Ovary (tissue), 9 donors: ENCODE measurements around the gene GALR2. TPM values are rescaled to one million over a fixed set of nuclear protein-coding genes. Genes with fewer than 3 reads are reported as not detected.

Experiments used
- DNase-seq, 5 donors: peaks; one replicate each; pipeline ENCODE4 v3.0.0-alpha.2; 2019 to 2020
- H3K27ac ChIP-seq, 2 donors: fragments of 200-600 bp; one replicate each; pipeline versions ENCODE4 v1.5.1 to v1.8.0; 2019 to 2022
- H3K27me3 ChIP-seq: fragments of 200-600 bp; one replicate; pipeline ENCODE4 v1.8.0; 2022
- H3K36me3 ChIP-seq: fragments of 200-600 bp; sonication (generic); one replicate; pipeline ENCODE4 v1.5.1; 2019
- H3K4me1 ChIP-seq: one replicate; pipeline ENCODE4 v1.8.1; 2013; ENCODE audit warnings: mild to moderate bottlenecking, moderate library complexity; ENCODE audit not compliant: insufficient read depth
- H3K4me3 ChIP-seq: fragments of 200-600 bp; sonication (generic); one replicate; pipeline ENCODE4 v1.5.1; 2017
- H3K9me3 ChIP-seq, 2 donors: fragments of 200-600 bp in 1 of 2; sonication (generic) in 1 of 2; one replicate each; pipeline versions ENCODE4 v1.5.1 to v1.8.1; 2013 to 2019; ENCODE audit warnings: mild to moderate bottlenecking in 1 of 2, moderate library complexity in 1 of 2
- EP300 ChIP-seq: sonication (generic); formaldehyde crosslinking; IDR thresholded peaks from one replicate; pipeline ENCODE4 v1.6.1; 2017; ENCODE audit warnings: antibody characterized with exemption
- POLR2A ChIP-seq: fragments of 450-650 bp; IDR thresholded peaks from one replicate; pipeline ENCODE4 v1.6.1; 2017; ENCODE audit warnings: antibody characterized with exemption, mild to moderate bottlenecking, moderate library complexity
- WGBS, 3 donors: extraction: QIAGEN DNeasy Blood & Tissue Kit in 1 of 3; methylation state at CpG; one replicate each; pipeline versions ENCODE4 v1.1.5 to v1.1.7; 2013 to 2017; 5-methylcytosine and 5-hydroxymethylcytosine counted together
- intact Hi-C, 4 donors: fragments of 100-400 bp; cut with DNase I; formaldehyde crosslinking; loops; one replicate each; pipeline versions ENCODE4 v1.11.0 to v1.15.1; 2022 to 2023
- polyA plus RNA-seq, 2 donors: library from polyadenylated mRNA; stranded (reverse); fragments of 200-250 nt in 1 of 2; fragments of 350-450 nt in 1 of 2; fragmentation: Illumina TruSeq in 1 of 2; extraction: RNeasy Lipid Tissue Mini Kit (QIAGEN cat#74804) in 1 of 2; gene quantifications; one replicate each; pipeline ENCODE4 v1.2.3, GENCODE V29; 2013 to 2014
- total RNA-seq, 7 donors: library from RNA; depleted of rRNA in 2 of 7; stranded (reverse); fragments of >200 nt in 2 of 7; fragmentation: NEBNext Ultra II Directional in 3 of 7; extraction: Animal tissue kit (Norgen Biotek cat#: 25700) in 3 of 7; gene quantifications; one replicate each; pipeline versions ENCODE4 v1.1.0 to v1.2.4, GENCODE V29; 2016 to 2023
- TF ChIP-seq, protein P1 (sequence below), 3 donors: fragments of 450-650 bp in 2 of 3; fragments of 200-600 bp in 1 of 3; IDR thresholded peaks; one replicate each; pipeline versions ENCODE4 v1.5.1 to v1.8.0; 2016 to 2022; ENCODE audit warnings: antibody characterized with exemption in 3 of 3, mild to moderate bottlenecking in 1 of 3
- donor health status: DM: no; HTN: no; CAD: no; lungs with moderate emphysema.
- donor health status: DM: no; HTN: no; CAD: no.
- donor health status: Bipolar disorder and iron deficiency.
- donor health status: DM: yes; HTN: yes; CAD: no.
- donor health status: DM: no; HTN: no; CAD: no.
- donor health status: DM: yes; HTN: yes; CAD: no.

GALR2 gene
- total and polyA plus RNA-seq, 9 donors: 0.34 TPM; not detected in 8

GRCh38 chr17:76111956-76112355 lies 37.4 kb downstream of the GALR2 start:
- DNase-seq: no peak
- WGBS, 3 donors: 87 to 91% (median 90%) methylated on average over 2 of the region's 2 CpGs
- TF ChIP-seq, protein P1, sequence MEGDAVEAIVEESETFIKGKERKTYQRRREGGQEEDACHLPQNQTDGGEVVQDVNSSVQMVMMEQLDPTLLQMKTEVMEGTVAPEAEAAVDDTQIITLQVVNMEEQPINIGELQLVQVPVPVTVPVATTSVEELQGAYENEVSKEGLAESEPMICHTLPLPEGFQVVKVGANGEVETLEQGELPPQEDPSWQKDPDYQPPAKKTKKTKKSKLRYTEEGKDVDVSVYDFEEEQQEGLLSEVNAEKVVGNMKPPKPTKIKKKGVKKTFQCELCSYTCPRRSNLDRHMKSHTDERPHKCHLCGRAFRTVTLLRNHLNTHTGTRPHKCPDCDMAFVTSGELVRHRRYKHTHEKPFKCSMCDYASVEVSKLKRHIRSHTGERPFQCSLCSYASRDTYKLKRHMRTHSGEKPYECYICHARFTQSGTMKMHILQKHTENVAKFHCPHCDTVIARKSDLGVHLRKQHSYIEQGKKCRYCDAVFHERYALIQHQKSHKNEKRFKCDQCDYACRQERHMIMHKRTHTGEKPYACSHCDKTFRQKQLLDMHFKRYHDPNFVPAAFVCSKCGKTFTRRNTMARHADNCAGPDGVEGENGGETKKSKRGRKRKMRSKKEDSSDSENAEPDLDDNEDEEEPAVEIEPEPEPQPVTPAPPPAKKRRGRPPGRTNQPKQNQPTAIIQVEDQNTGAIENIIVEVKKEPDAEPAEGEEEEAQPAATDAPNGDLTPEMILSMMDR (IDR thresholded peaks at IDR 0.05): no peak
- TF ChIP-seq POLR2A (no peak), EP300 (no peak)
- no peak overlapping the region for H3K27ac ChIP-seq
- H3K9me3 ChIP-seq: no peaks in the 10 kb centered on the region
- H3K4me1 ChIP-seq: no peaks in the 10 kb centered on the region
- no peaks in the 10 kb centered on the region for H3K27me3 ChIP-seq
- H3K36me3 ChIP-seq: no peaks in the 10 kb centered on the region
- intact Hi-C loops: no loop called here
- H3K4me3 ChIP-seq: no peak overlapping the region

DNA sequence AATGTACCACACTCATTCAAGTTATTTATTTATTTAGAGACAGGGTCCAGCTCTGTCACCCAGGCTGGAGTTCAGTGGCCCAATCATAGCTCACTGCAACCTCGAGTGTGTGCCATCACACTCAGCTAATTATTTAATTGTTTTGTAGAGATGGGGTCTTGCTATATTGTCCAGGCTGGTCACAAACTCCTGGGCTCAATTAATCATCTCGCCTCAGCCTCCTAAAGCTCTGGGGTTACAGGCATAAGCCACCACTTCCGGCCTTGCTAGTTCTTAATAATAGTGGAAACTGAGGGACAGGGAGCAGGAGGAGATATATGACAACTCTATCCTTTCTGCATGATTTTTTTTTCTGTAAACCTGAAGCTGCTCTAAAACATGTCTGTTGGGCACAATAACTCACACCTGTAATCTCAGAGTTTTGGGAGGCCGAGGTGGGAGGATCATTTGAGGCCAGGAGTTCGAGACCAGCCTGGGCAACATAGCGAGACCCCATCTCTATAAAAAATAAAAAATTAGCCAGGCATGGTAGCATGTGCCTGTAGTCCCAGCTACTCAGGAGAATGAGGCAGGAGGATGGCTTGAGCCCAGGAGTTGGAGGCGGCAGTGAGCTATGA lies 40.7 kb downstream of the GALR2 start:
- H3K27ac ChIP-seq: no peak overlapping the region
- H3K36me3 ChIP-seq: no peaks in the 10 kb centered on the region
- no peaks in the 10 kb centered on the region for H3K9me3 ChIP-seq
- H3K4me1 ChIP-seq: no peaks in the 10 kb centered on the region
- no peaks in the 10 kb centered on the region for H3K27me3 ChIP-seq
- no peak overlapping the region for H3K4me3 ChIP-seq
- TF ChIP-seq, protein P1 (IDR thresholded peaks at IDR 0.05): no peak
- TF ChIP-seq POLR2A (no peak), EP300 (no peak)
- WGBS, 3 donors: 85 to 87% (median 86%) methylated on average over 7 of the region's 7 CpGs
- DNase-seq: no peak
- intact Hi-C loops: no loop called here

- peaks cover 2% of the 10 kb centered on the region for H3K4me1 ChIP-seq
- TF ChIP-seq, protein P1 (IDR thresholded peaks at IDR 0.05): no peak
- TF ChIP-seq EP300 (no peak), POLR2A (no peak)
- no peaks in the 10 kb centered on the region for H3K27me3 ChIP-seq
- intact Hi-C loops: loop anchor here in 2 of 4 donors (2.0 to 10.0 kb wide), 5 partner anchors 63 to 178 kb away; no protein-coding TSS in a partner anchor
- no peak for DNase-seq
- H3K36me3 ChIP-seq: no peaks in the 10 kb centered on the region
- no peak overlapping the region for H3K27ac ChIP-seq
- H3K9me3 ChIP-seq: no peaks in the 10 kb centered on the region
- no peak overlapping the region for H3K4me3 ChIP-seq
- WGBS, 3 donors: 79 to 82% (median 81%) methylated on average over 19 of the region's 19 CpGs
Observed at GRCh38 chr17:76119409-76120371, 45.1 kb downstream of the GALR2 start.

GRCh38 chr17:76120658-76121008 lies 46.1 kb downstream of the GALR2 start:
- peaks cover 2% of the 10 kb centered on the region for H3K4me1 ChIP-seq
- no peak overlapping the region for H3K4me3 ChIP-seq
- no peak overlapping the region for H3K27ac ChIP-seq
- intact Hi-C loops: loop anchor here in 3 of 4 donors (1.0 to 10.0 kb wide), 6 partner anchors 62 to 177 kb away; no protein-coding TSS in a partner anchor
- no peak for DNase-seq
- no peaks in the 10 kb centered on the region for H3K9me3 ChIP-seq
- no peaks in the 10 kb centered on the region for H3K27me3 ChIP-seq
- TF ChIP-seq, protein P1 (IDR thresholded peaks at IDR 0.05): no peak
- TF ChIP-seq EP300 (no peak), POLR2A (no peak)
- WGBS, 3 donors: 89 to 91% (median 90%) methylated on average over 5 of the region's 5 CpGs
- no peaks in the 10 kb centered on the region for H3K36me3 ChIP-seq
